Right ventricle myocardium inferior (tissue), 1 donor: ENCODE data around the gene RRP9. TPM values are rescaled to one million over a fixed set of nuclear protein-coding genes. Genes with fewer than 3 reads are reported as not detected.

Experiments used
- ATAC-seq: fragments of 200-7000 bp; cut with Tn5 transposase; one replicate; pipeline ENCODE4 v1.9.1; 2020; ENCODE audit warnings: mild to moderate bottlenecking, moderate library complexity
- DNase-seq: peaks from one replicate; pipeline ENCODE4 v3.0.0; 2021; ENCODE audit errors: missing footprints
- intact Hi-C: fragments of 100-400 bp; cut with DNase I; formaldehyde crosslinking; loops from one replicate; pipeline ENCODE4 v1.11.0; 2022
- total RNA-seq: library from RNA; stranded (reverse); fragmentation: NEBNext Ultra II Directional; extraction: Animal tissue kit (Norgen Biotek cat#: 25700); gene quantifications from one replicate; pipeline ENCODE4 v1.2.1, GENCODE V29; 2021
- donor health status: DM: no; HTN: yes; CAD: no; lungs with severe emphysema.

Gene RRP9
- total RNA-seq, 1 donor from 2014 or later = 7.7 TPM

DNA sequence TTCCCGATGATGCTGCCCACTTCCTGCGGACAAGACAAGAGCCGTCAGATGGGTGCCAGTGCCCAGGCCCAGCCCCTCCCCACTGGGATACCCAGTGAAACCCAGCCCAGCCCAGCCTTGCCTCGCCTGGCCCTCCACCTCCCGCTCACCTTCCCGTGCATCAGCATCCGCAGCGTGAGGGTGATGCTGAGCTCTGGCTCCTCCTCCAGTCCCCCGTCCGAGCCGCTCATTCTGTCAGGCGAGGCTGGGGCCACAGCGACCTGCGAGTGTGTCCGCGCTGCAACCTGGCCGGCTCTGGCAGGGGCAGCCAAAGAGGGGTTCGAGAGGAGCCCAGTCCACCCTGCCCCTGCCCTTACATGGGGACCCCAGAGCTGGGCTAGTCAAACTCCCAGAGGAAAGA lies 19.3 kb upstream of the RRP9 start:
- intact Hi-C loops = no loop called here
- peak; percentile 51 for DNase-seq
- ATAC-seq = no peak

GRCh38 chr3:51960386-51960785 lies 18.7 kb upstream of the RRP9 start:
- no peak for ATAC-seq
- peak; percentile 50 for DNase-seq

GRCh38 chr3:51959651-51960050 lies 17.9 kb upstream of the RRP9 start:
- intact Hi-C loops = no loop called here
- DNase-seq = peak; percentile 30
- ATAC-seq = no peak

More at GRCh38 chr3:51960386-51960785, 18.7 kb upstream of the RRP9 start:
- intact Hi-C loops = no loop called here

- ATAC-seq (no peak), DNase-seq (peak; percentile 46)
- intact Hi-C loops = no loop called here
Observed at GRCh38 chr3:51958603-51959521, 17.2 kb upstream of the RRP9 start.

GRCh38 chr3:51957520-51958205 lies 16.0 kb upstream of the RRP9 start:
- no peak for ATAC-seq
- DNase-seq = peak; percentile 58
- intact Hi-C loops = no loop called here

GRCh38 chr3:51955893-51956770 lies 14.4 kb upstream of the RRP9 start:
- ATAC-seq (peak; percentile 79), DNase-seq (peak; percentile 78)
- intact Hi-C loops = no loop called here

DNA sequence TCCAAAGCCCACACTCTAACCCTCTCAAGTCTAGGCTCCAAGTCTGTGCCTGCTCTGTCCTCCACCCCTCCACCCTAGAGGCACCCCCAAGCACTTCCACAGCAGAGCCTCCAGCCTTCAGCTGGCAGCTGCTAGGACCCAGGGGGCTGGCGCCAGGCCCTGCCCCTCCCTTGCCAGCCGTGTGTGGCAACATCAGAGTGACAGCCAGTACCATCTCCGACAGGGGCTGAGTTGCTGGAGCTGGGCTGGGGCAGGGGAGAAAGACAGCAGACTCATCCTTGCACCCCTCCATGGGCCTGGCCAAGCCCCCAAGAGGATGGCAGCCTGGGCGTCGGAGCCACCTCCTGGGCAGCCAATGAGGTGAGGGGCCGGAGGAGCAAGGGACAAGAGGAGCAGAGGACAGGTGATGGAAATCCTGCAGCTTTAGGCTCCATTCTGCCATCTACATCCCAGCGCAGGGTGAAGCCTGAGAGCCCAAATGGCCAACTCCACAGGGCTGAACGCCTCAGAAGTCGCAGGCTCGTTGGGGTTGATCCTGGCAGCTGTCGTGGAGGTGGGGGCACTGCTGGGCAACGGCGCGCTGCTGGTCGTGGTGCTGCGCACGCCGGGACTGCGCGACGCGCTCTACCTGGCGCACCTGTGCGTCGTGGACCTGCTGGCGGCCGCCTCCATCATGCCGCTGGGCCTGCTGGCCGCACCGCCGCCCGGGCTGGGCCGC lies 13.6 kb upstream of the RRP9 start, which contains the start of gene GPR62:
GPR62 (plus strand) TSS at position 207 of the 718 bp plus-strand sequence; CDS start at position 479, 272 bp downstream.
- ATAC-seq = no peak
- intact Hi-C loops = no loop called here
- peak; percentile 63 for DNase-seq

GRCh38 chr3:51954713-51955112 lies 13.0 kb upstream of the RRP9 start:
- DNase-seq = no peak
- no peak for ATAC-seq
- intact Hi-C loops = no loop called here

DNA sequence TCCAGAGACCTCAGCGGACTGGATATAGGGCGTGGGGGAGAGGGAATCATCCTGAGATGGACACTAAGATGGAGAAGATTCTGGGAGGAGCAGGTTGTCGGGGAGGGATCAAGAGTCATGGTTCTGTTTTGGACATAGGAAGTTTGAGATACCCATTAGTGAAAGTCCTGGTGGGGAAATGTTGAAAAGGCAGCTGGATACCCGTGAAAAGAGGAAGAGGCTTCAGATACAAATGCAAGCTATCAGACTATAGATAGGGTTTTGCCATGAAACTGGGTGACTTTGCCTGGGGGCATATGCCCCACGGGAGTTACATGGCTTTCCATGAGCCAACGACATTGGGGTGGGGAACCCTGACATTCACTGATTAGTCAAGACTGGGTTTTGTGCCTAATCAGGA lies 12.4 kb upstream of the RRP9 start:
- DNase-seq (no peak), ATAC-seq (no peak)
- intact Hi-C loops = no loop called here

DNA sequence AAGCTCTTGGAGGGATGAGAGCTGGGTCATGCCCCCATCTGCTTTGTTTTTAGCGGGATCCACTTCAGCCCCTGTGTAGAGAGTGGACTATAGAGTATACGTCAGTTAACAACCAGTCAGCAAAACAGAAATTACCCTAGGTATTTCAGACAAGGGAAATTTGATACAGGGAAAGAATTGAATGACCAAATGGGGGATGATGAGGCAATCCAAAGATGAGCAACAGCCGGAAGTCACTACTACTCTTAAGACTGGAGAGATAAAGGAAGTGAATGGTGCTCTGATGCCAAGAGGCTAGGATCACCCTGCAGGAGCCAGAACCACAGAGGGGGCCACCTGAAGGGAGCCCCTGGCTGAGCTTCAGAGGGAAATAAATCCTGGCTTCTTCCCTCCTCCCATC lies 11.7 kb upstream of the RRP9 start:
- intact Hi-C loops = no loop called here
- DNase-seq (no peak), ATAC-seq (no peak)

GRCh38 chr3:51950899-51951298 lies 9.2 kb upstream of the RRP9 start:
- intact Hi-C loops = no loop called here
- DNase-seq = peak; percentile 0

DNA sequence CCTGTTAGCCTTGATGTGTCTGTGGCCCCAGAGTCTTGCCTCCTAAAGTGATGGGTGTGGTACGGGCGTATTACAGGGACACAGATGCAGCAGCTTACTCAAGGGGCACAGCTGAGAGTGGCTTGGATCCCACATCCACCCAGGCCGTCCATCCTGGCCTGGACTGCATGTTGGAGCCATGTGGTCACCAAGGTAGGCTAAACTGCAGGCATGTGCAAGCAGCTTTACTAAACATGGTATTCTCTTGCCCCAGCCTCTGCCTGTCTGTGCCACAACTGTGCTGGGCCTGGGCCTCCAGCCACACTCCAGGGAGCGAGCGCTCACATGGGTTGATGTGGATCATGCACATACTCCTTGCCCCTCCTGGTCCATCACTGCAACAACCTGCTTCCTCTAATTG lies 7.4 kb upstream of the RRP9 start:
- intact Hi-C loops = no loop called here
- no peak for DNase-seq
- no peak for ATAC-seq

More at GRCh38 chr3:51950899-51951298, 9.2 kb upstream of the RRP9 start:
- no peak for ATAC-seq

GRCh38 chr3:51948016-51948580 lies 6.4 kb upstream of the RRP9 start:
- ATAC-seq (no peak), DNase-seq (no peak)
- intact Hi-C loops = no loop called here

- no peak for DNase-seq
- intact Hi-C loops = no loop called here
- no peak for ATAC-seq
Observed at GRCh38 chr3:51947215-51947900, 5.7 kb upstream of the RRP9 start.

GRCh38 chr3:51946796-51947195 lies 5.1 kb upstream of the RRP9 start:
- intact Hi-C loops = no loop called here
- DNase-seq = no peak

GRCh38 chr3:51945926-51946705 lies 4.4 kb upstream of the RRP9 start:
- intact Hi-C loops = no loop called here
- ATAC-seq = no peak
- no peak for DNase-seq

More at GRCh38 chr3:51946796-51947195, 5.1 kb upstream of the RRP9 start:
- no peak for ATAC-seq
